Right forelimb (tissue), 1 donor: ENCODE results near the gene GPR4.

Source experiments
- DNase-seq: peaks from one replicate; pipeline ENCODE4 v3.0.0-alpha.2; 2018

GPR4 gene

GRCh38 chr19:45587873-45588272 is 14.1 kb downstream of the GPR4 start:
- no peak for DNase-seq

- DNase-seq, result no peak
Observed at GRCh38 chr19:45585158-45585577, 16.8 kb downstream of the GPR4 start.

- DNase-seq, result peak; percentile 99
Observed at GRCh38 chr19:45584332-45585157, 17.5 kb downstream of the GPR4 start, which contains the start of gene OPA3. Gene OPA3 (minus strand): TSS chr19:45584802. CDS start chr19:45584764, 38 bp downstream.

GRCh38 chr19:45581576-45581975 is 20.4 kb downstream of the GPR4 start:
- DNase-seq, result no peak

GRCh38 chr19:45578861-45579260 is 23.2 kb downstream of the GPR4 start:
- no peak for DNase-seq

GRCh38 chr19:45577111-45577905 is 24.7 kb downstream of the GPR4 start:
- DNase-seq, result no peak

- DNase-seq, result no peak
Observed at GRCh38 chr19:45576682-45577081, 25.3 kb downstream of the GPR4 start.

GRCh38 chr19:45575216-45575615 is 26.8 kb downstream of the GPR4 start:
- DNase-seq, result no peak

GRCh38 chr19:45574526-45574925 is 27.5 kb downstream of the GPR4 start:
- no peak for DNase-seq

- no peak for DNase-seq
Observed at GRCh38 chr19:45571457-45572220, 30.4 kb downstream of the GPR4 start.

- DNase-seq, result no peak
Observed at GRCh38 chr19:45569619-45570421, 32.2 kb downstream of the GPR4 start.

- no peak for DNase-seq
Observed at GRCh38 chr19:45568732-45569131, 33.3 kb downstream of the GPR4 start.

GRCh38 chr19:45567609-45568008 is 34.4 kb downstream of the GPR4 start:
- no peak for DNase-seq

- no peak for DNase-seq
Observed at GRCh38 chr19:45564131-45564780, 37.8 kb downstream of the GPR4 start.

GRCh38 chr19:45560686-45561085 is 41.3 kb downstream of the GPR4 start:
- no peak for DNase-seq

GRCh38 chr19:45560038-45560437 is 42.0 kb downstream of the GPR4 start:
- DNase-seq, result no peak

GRCh38 chr19:45558399-45558878 is 43.6 kb downstream of the GPR4 start:
- DNase-seq, result no peak

- DNase-seq, result no peak
Observed at GRCh38 chr19:45556835-45557234, 45.2 kb downstream of the GPR4 start.

GRCh38 chr19:45554481-45554880 is 47.5 kb downstream of the GPR4 start:
- no peak for DNase-seq

GRCh38 chr19:45553464-45553863 is 48.5 kb downstream of the GPR4 start:
- no peak for DNase-seq

GRCh38 chr19:45547965-45548609 is 53.9 kb downstream of the GPR4 start:
- DNase-seq, result no peak
